Vagina (tissue), 2 donors: Measurements from ENCODE around the gene LIN28B.

Experiments used
- POLR2A ChIP-seq, 2 donors: fragments of 450-650 bp; IDR thresholded peaks; one replicate each; pipeline ENCODE4 v1.6.1; 2017; ENCODE audit warnings: antibody characterized with exemption in 2 of 2, mild to moderate bottlenecking in 2 of 2, moderate library complexity in 2 of 2
- POLR2AphosphoS5 ChIP-seq, 2 donors: sonication (generic); formaldehyde crosslinking; IDR thresholded peaks; one replicate each; pipeline ENCODE4 v1.9.0; 2017; ENCODE audit warnings: antibody characterized with exemption in 2 of 2, mild to moderate bottlenecking in 2 of 2, low read depth in 1 of 2; ENCODE audit not compliant: insufficient read depth in 1 of 2
- TF ChIP-seq, protein P1 (sequence below), 3 experiments: fragments of 450-650 bp in 2 of 3; fragments of 200-600 bp in 1 of 3; sonication (generic) in 1 of 3; IDR thresholded peaks; one replicate each; pipeline ENCODE4 v1.5.1; 2017 to 2019; ENCODE audit warnings: antibody characterized with exemption in 3 of 3, mild to moderate bottlenecking in 2 of 3, moderate library complexity in 2 of 3

DNA sequence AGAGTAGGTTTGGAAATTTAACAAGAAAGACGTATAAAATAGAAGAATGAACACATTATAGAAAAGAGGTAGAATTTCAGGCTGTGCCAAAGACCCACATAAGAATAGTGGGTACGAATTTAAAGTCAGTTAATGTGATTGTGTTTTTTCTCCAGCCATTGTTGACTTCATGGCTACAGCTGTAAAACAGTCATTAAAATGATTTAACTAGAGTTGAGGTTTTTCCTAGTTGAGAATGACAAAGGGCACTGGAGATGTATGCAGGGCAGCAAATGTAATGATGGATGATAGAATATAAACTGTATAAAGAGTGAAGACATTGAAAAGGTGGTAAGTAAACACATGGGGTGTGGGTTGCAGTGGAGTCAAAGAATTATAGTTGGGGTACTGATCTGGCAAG lies 72.7 kb downstream of the LIN28B start:
- TF ChIP-seq, protein P1, sequence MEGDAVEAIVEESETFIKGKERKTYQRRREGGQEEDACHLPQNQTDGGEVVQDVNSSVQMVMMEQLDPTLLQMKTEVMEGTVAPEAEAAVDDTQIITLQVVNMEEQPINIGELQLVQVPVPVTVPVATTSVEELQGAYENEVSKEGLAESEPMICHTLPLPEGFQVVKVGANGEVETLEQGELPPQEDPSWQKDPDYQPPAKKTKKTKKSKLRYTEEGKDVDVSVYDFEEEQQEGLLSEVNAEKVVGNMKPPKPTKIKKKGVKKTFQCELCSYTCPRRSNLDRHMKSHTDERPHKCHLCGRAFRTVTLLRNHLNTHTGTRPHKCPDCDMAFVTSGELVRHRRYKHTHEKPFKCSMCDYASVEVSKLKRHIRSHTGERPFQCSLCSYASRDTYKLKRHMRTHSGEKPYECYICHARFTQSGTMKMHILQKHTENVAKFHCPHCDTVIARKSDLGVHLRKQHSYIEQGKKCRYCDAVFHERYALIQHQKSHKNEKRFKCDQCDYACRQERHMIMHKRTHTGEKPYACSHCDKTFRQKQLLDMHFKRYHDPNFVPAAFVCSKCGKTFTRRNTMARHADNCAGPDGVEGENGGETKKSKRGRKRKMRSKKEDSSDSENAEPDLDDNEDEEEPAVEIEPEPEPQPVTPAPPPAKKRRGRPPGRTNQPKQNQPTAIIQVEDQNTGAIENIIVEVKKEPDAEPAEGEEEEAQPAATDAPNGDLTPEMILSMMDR (IDR thresholded peaks at IDR 0.05): no peak
- no peak for TF ChIP-seq POLR2A (IDR thresholded peaks at IDR 0.05)
- no peak for TF ChIP-seq POLR2AphosphoS5 (IDR thresholded peaks at IDR 0.05; ENCODE audit: insufficient read depth in 1 of 2, low read depth in 1 of 2)
